UCSD-AML1 (cell line): ENCODE results near the gene LRMDA.

Experiments
- DNase-seq: peaks from one replicate; lab custom pipeline; 2025; ENCODE audit not compliant: unreplicated experiment; lab: John Stamatoyannopoulos, UW

LRMDA gene

GRCh38 chr10:75654772-75655171, 223.3 kb downstream of the LRMDA start:
- no peak for DNase-seq

- DNase-seq, result no peak
These were observed 224.5 kb downstream of the LRMDA start for GRCh38 chr10:75655791-75656451.

- DNase-seq, result no peak
These were observed 225.9 kb downstream of the LRMDA start for GRCh38 chr10:75657351-75657750.

GRCh38 chr10:75658036-75658435, 226.6 kb downstream of the LRMDA start:
- no peak for DNase-seq

GRCh38 chr10:75658496-75658895, 227.1 kb downstream of the LRMDA start:
- no peak for DNase-seq

GRCh38 chr10:75658915-75659314, 227.5 kb downstream of the LRMDA start:
- no peak for DNase-seq

- DNase-seq, result peak; percentile 67
These were observed 229.4 kb downstream of the LRMDA start for GRCh38 chr10:75660823-75661222.

GRCh38 chr10:75662715-75663114, 231.3 kb downstream of the LRMDA start:
- DNase-seq, result no peak

GRCh38 chr10:75663947-75664664, 232.7 kb downstream of the LRMDA start:
- no peak for DNase-seq

- DNase-seq, result no peak
These were observed 233.5 kb downstream of the LRMDA start for GRCh38 chr10:75664968-75665367.

- DNase-seq, result no peak
These were observed 234.3 kb downstream of the LRMDA start for GRCh38 chr10:75665707-75666106.

- no peak for DNase-seq
These were observed 240.8 kb downstream of the LRMDA start for GRCh38 chr10:75672111-75672671.

- DNase-seq, result no peak
These were observed 241.4 kb downstream of the LRMDA start for GRCh38 chr10:75672842-75673241.

- no peak for DNase-seq
These were observed 246.1 kb downstream of the LRMDA start for GRCh38 chr10:75677541-75677940.

GRCh38 chr10:75678527-75678926, 247.1 kb downstream of the LRMDA start:
- DNase-seq, result no peak

GRCh38 chr10:75679536-75679935, 248.1 kb downstream of the LRMDA start:
- DNase-seq, result no peak

GRCh38 chr10:75681334-75681733, 249.9 kb downstream of the LRMDA start:
- no peak for DNase-seq

GRCh38 chr10:75682649-75683557, 251.5 kb downstream of the LRMDA start:
- DNase-seq, result no peak

GRCh38 chr10:75685187-75685586, 253.8 kb downstream of the LRMDA start:
- DNase-seq, result no peak

GRCh38 chr10:75688506-75689300, 257.3 kb downstream of the LRMDA start:
- DNase-seq, result no peak

- no peak for DNase-seq
These were observed 262.1 kb downstream of the LRMDA start for GRCh38 chr10:75693489-75693888.
